Muscle of leg (tissue), 11 donors: Measurements from ENCODE around the gene IL17B. TPM values are rescaled to one million over a fixed set of nuclear protein-coding genes. Genes with fewer than 3 reads are reported as not detected.

Experiments
- DNase-seq: peaks from one replicate; pipeline ENCODE4 v3.0.0; 2013
- H3K27ac ChIP-seq: one replicate; pipeline ENCODE4 v1.5.1; 2013; ENCODE audit warnings: mild to moderate bottlenecking, low read length, control low read depth
- H3K27me3 ChIP-seq: one replicate; pipeline ENCODE4 v1.6.1; 2013; ENCODE audit warnings: low read length; ENCODE audit not compliant: control insufficient read depth, insufficient read depth
- H3K36me3 ChIP-seq: one replicate; pipeline ENCODE4 v1.6.1; 2013; ENCODE audit warnings: low read length; ENCODE audit not compliant: control insufficient read depth, insufficient read depth
- H3K4me1 ChIP-seq: one replicate; pipeline ENCODE4 v1.6.1; 2013; ENCODE audit warnings: low read length; ENCODE audit not compliant: control insufficient read depth, insufficient read depth
- H3K4me3 ChIP-seq: one replicate; pipeline ENCODE4 v1.5.1; 2013; ENCODE audit warnings: low read length, control low read depth
- H3K9me3 ChIP-seq: replicated peaks from 2 replicates; pipeline ENCODE4 v1.6.1; 2013; ENCODE audit warnings: low read depth, low read length; ENCODE audit not compliant: control insufficient read depth
- WGBS: methylation state at CpG from one replicate; pipeline ENCODE4 v1.1.5; 2013; ENCODE audit warnings: missing lambda C conversion rate; ENCODE audit not compliant: insufficient coverage; 5-methylcytosine and 5-hydroxymethylcytosine counted together
- polyA plus RNA-seq, 8 donors: library from polyadenylated mRNA; unstranded; fragments of 120-200 nt; gene quantifications; one replicate each; pipeline versions ENCODE4 v1.2.1 to v1.2.3, GENCODE V29; 2013; ENCODE audit warnings: inconsistent platforms in 1 of 8, low replicate concordance in 1 of 8; ENCODE audit not compliant: insufficient read length in 8 of 8, insufficient read depth in 1 of 8
- total RNA-seq: library from RNA; stranded (reverse); fragments of 120-200 nt; gene quantifications from one replicate; pipeline ENCODE4 v1.2.4, GENCODE V29; 2013

The IL17B gene
- total and polyA plus RNA-seq, 9 donors: 151 to 423 (median 289) TPM

DNA sequence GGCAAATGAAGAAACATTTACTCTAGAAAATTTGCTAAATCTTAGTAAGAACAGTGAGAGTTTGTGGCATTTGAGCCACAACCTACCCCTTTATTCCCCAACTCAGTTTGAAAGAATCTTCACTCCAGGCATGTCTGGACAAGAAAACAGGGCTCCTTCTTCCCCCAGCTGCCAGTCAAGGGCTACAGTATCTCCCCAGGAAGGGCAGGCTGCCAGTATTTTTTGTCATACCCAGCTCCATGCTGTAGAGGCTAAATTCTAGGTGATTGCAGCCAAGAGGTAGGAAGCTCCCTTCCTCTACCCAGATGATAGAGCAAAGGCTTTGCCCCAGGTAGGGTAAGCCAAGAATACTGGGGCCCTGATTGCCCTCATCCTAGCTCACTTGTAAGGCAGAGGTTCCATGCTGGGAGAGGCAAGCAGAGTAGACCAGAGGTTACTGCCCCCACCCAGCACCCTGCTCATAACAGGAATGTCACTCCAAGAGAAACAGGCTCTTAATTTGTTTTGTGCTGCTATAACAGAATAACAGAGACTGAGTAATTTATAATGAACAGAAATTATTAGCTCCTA lies 53.8 kb downstream of the IL17B start:
- H3K27ac ChIP-seq: no peak overlapping the region
- no peak overlapping the region for H3K4me3 ChIP-seq
- no peaks in the 10 kb centered on the region for H3K27me3 ChIP-seq
- H3K9me3 ChIP-seq: no peaks in the 10 kb centered on the region
- no peak for DNase-seq
- peaks cover 16% of the 10 kb centered on the region for H3K4me1 ChIP-seq
- peaks cover 34% of the 10 kb centered on the region for H3K36me3 ChIP-seq

- DNase-seq: no peak
- H3K27me3 ChIP-seq: no peaks in the 10 kb centered on the region
- peaks cover 22% of the 10 kb centered on the region for H3K4me1 ChIP-seq
- peaks cover 35% of the 10 kb centered on the region for H3K36me3 ChIP-seq
- WGBS: 76% methylated on average over 2 of the region's 2 CpGs
- no peaks in the 10 kb centered on the region for H3K9me3 ChIP-seq
- H3K27ac ChIP-seq: no peak overlapping the region
- no peak overlapping the region for H3K4me3 ChIP-seq
Observed at GRCh38 chr5:149324641-149325040, 54.5 kb downstream of the IL17B start.

Other genes starting within 250 kb of the IL17B start
- gene ABLIM3, start 237.8 kb downstream of the IL17B start, total RNA-seq: 33.2 TPM
- 100 to 1,000 TPM in 6 of 8 donors, 10 to 100 TPM in 2; 71.5 to 131 (median 115) TPM for gene ABLIM3, start 237.8 kb downstream of the IL17B start, polyA plus RNA-seq
- 75.3 TPM for gene AFAP1L1, start 107.4 kb downstream of the IL17B start, total RNA-seq
- 100 to 1,000 TPM in 2 of 8 donors, 10 to 100 TPM in 6; 66.4 to 104 (median 85.2) TPM for gene AFAP1L1, start 107.4 kb downstream of the IL17B start, polyA plus RNA-seq
- 14.1 TPM for gene GRPEL2, start 33.8 kb downstream of the IL17B start, total RNA-seq
- gene GRPEL2, start 33.8 kb downstream of the IL17B start, polyA plus RNA-seq: 10 to 100 TPM; 11.0 to 22.6 (median 14.0) TPM
- gene PCYOX1L, start 21.2 kb downstream of the IL17B start, total RNA-seq: 6.3 TPM
- gene PCYOX1L, start 21.2 kb downstream of the IL17B start, polyA plus RNA-seq: 10 to 100 TPM in 4 of 8 donors, 1 to 10 TPM in 4; 7.6 to 11.6 (median 9.8) TPM
- 150 TPM for gene CSNK1A1, start 172.1 kb upstream of the IL17B start, total RNA-seq
- 100 to 1,000 TPM in 7 of 8 donors, 10 to 100 TPM in 1; 99.3 to 149 (median 132) TPM for gene CSNK1A1, start 172.1 kb upstream of the IL17B start, polyA plus RNA-seq
- gene ARHGEF37, start 202.2 kb upstream of the IL17B start, total RNA-seq: 3.9 TPM
- gene ARHGEF37, start 202.2 kb upstream of the IL17B start, polyA plus RNA-seq: 1 to 10 TPM; 2.8 to 4.2 (median 3.6) TPM